SU-DHL-6 (cell line): ENCODE results near the gene IMMP1L.

Experiments used
- CTCF ChIP-seq: fragments of 200-600 bp; sonication (generic); IDR thresholded peaks from one replicate; pipeline ENCODE4 v1.5.1; 2017; ENCODE audit warnings: antibody characterized with exemption, mild to moderate bottlenecking, low read length, moderate library complexity; ENCODE audit not compliant: insufficient read depth, poor library complexity, severe bottlenecking
- EZH2phosphoT487 ChIP-seq: fragments of 200-600 bp; sonication (generic), shearing (Covaris generic); conservative IDR thresholded peaks from 2 replicates; pipeline ENCODE4 v1.6.1; 2018; ENCODE audit warnings: mild to moderate bottlenecking, antibody characterized with exemption, low read length, moderate library complexity, mixed read lengths

GRCh38 chr11:31412946-31413345 lies 96.5 kb downstream of the IMMP1L start:
- TF ChIP-seq CTCF (no peak), EZH2phosphoT487 (no peak)
